GM18870 (cell line): ENCODE results near the gene SYT1.

Experiments used
- ATAC-seq: cut with Tn5 transposase; IDR thresholded peaks from one replicate; pipeline ENCODE4 v1.9.1; 2021; ENCODE audit warnings: moderate library complexity; ENCODE audit not compliant: unreplicated experiment

The SYT1 gene

GRCh38 chr12:79487386-79488110, 623.0 kb downstream of the SYT1 start:
- ATAC-seq = no peak
